ENCODE results near the gene KCNK10.

KCNK10 gene

GRCh38 chr14:88321692-88322503, 1.2 kb downstream of the KCNK10 start:
- no peak for DNase-seq (ENCODE audit: low read depth in 1 of 2, low spot score in 1 of 2)

- DNase-seq (ENCODE audit: low read depth in 1 of 2, low spot score in 1 of 2): no peak
Observed at GRCh38 chr14:88318406-88318805, 4.7 kb downstream of the KCNK10 start.

GRCh38 chr14:88316521-88316920, 6.5 kb downstream of the KCNK10 start:
- DNase-seq (ENCODE audit: low read depth in 1 of 2, low spot score in 1 of 2): no peak

- no peak for DNase-seq (ENCODE audit: low read depth in 1 of 2, low spot score in 1 of 2)
Observed at GRCh38 chr14:88312257-88312656, 10.8 kb downstream of the KCNK10 start.

GRCh38 chr14:88311780-88312179, 11.3 kb downstream of the KCNK10 start:
- no peak for DNase-seq (ENCODE audit: low read depth in 1 of 2, low spot score in 1 of 2)

GRCh38 chr14:88310449-88310848, 12.6 kb downstream of the KCNK10 start:
- DNase-seq (ENCODE audit: low read depth in 1 of 2, low spot score in 1 of 2): no peak

GRCh38 chr14:88310021-88310420, 13.0 kb downstream of the KCNK10 start:
- DNase-seq (ENCODE audit: low read depth in 1 of 2, low spot score in 1 of 2): no peak

- DNase-seq (ENCODE audit: low read depth in 1 of 2, low spot score in 1 of 2): no peak
Observed at GRCh38 chr14:88305528-88306322, 17.3 kb downstream of the KCNK10 start.

- no peak for DNase-seq (ENCODE audit: low read depth in 1 of 2, low spot score in 1 of 2)
Observed at GRCh38 chr14:88303041-88303440, 20.0 kb downstream of the KCNK10 start.

- no peak for DNase-seq (ENCODE audit: low read depth in 1 of 2, low spot score in 1 of 2)
Observed at GRCh38 chr14:88301381-88301780, 21.7 kb downstream of the KCNK10 start.

- DNase-seq (ENCODE audit: low read depth in 1 of 2, low spot score in 1 of 2): no peak
Observed at GRCh38 chr14:88300817-88301216, 22.3 kb downstream of the KCNK10 start.

- no peak for DNase-seq (ENCODE audit: low read depth in 1 of 2, low spot score in 1 of 2)
Observed at GRCh38 chr14:88299865-88300530, 23.1 kb downstream of the KCNK10 start.

- no peak for DNase-seq (ENCODE audit: low read depth in 1 of 2, low spot score in 1 of 2)
Observed at GRCh38 chr14:88297306-88297705, 25.8 kb downstream of the KCNK10 start.

- no peak for DNase-seq (ENCODE audit: low read depth in 1 of 2, low spot score in 1 of 2)
Observed at GRCh38 chr14:88296351-88296750, 26.7 kb downstream of the KCNK10 start.

- DNase-seq (ENCODE audit: low read depth in 1 of 2, low spot score in 1 of 2): no peak
Observed at GRCh38 chr14:88289996-88290395, 33.1 kb downstream of the KCNK10 start.

GRCh38 chr14:88289234-88289633, 33.8 kb downstream of the KCNK10 start:
- no peak for DNase-seq (ENCODE audit: low read depth in 1 of 2, low spot score in 1 of 2)

GRCh38 chr14:88286309-88286708, 36.8 kb downstream of the KCNK10 start:
- no peak for DNase-seq (ENCODE audit: low read depth in 1 of 2, low spot score in 1 of 2)

GRCh38 chr14:88281447-88281846, 41.6 kb downstream of the KCNK10 start:
- DNase-seq (ENCODE audit: low read depth in 1 of 2, low spot score in 1 of 2): no peak

- no peak for DNase-seq (ENCODE audit: low read depth in 1 of 2, low spot score in 1 of 2)
Observed at GRCh38 chr14:88276923-88277596, 46.0 kb downstream of the KCNK10 start.

GRCh38 chr14:88272390-88273269, 50.4 kb downstream of the KCNK10 start:
- no peak for DNase-seq (ENCODE audit: low read depth in 1 of 2, low spot score in 1 of 2)
